ENCODE results near the gene FCRL2. TPM values are rescaled to one million over a fixed set of nuclear protein-coding genes. Genes with fewer than 3 reads are reported as not detected.

FCRL2 gene, protein sequence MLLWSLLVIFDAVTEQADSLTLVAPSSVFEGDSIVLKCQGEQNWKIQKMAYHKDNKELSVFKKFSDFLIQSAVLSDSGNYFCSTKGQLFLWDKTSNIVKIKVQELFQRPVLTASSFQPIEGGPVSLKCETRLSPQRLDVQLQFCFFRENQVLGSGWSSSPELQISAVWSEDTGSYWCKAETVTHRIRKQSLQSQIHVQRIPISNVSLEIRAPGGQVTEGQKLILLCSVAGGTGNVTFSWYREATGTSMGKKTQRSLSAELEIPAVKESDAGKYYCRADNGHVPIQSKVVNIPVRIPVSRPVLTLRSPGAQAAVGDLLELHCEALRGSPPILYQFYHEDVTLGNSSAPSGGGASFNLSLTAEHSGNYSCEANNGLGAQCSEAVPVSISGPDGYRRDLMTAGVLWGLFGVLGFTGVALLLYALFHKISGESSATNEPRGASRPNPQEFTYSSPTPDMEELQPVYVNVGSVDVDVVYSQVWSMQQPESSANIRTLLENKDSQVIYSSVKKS
- total RNA-seq (0.33 TPM), polyA plus RNA-seq (6.4 TPM)
- long read RNA-seq, donor 1: 0 reads
- long read RNA-seq, donor 2: 0 reads
- long read RNA-seq, donor 3: 0 reads
- long read RNA-seq, donor 4: 0 reads
- long read RNA-seq, donor 5: 0 reads
- long read RNA-seq, donor 6: 0 reads
- long read RNA-seq, donor 7: 0 reads
- long read RNA-seq, donor 8: 0 reads
- long read RNA-seq, donor 9: 0 reads
- long read RNA-seq, donor 10: 0 reads

DNA sequence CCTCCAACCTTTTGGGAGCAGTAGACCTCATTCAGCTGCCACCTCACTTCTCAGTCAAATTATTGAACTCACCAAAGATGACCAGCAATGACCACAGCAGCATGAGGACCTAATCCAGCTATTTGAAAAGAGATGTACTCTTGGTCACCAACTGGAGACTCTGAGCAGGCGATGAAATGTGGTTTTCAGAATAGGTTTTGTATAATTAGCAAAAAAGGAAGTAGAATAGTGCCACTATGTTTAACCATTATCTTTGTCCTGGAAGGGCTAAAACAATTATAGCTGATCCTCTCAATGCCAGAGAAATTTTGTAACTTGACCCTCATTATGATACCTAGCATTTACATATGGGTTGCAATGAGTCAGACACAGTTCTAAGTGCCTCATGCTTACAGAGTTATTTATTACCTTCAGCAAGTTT is at the start of gene FCRL2:
FCRL2 (minus strand) TSS at position 162 of the 421 bp plus-strand sequence; CDS start at position 103, 59 bp downstream.
- WGBS: 76% methylated on average over 1 of the region's 1 CpG
- H3K27ac ChIP-seq (ENCODE audit: low read depth in 1 of 2, low read length in 1 of 2): no peak within 1 kb of the TSS
- no peaks in the 10 kb centered on the region for H3K36me3 ChIP-seq (ENCODE audit: control insufficient read depth in 2 of 2, insufficient read depth in 2 of 2, low read length in 1 of 2)
- no peaks in the 10 kb centered on the region for H3K27me3 ChIP-seq (ENCODE audit: control insufficient read depth in 2 of 2, insufficient read depth in 1 of 2, low read length in 1 of 2)
- no peaks in the 10 kb centered on the region for H3K9me3 ChIP-seq (ENCODE audit: control insufficient read depth in 2 of 2, insufficient read depth in 1 of 2, low read length in 1 of 2)
- peaks cover 0 to 3% of the 10 kb centered on the region in 2 donors for H3K4me1 ChIP-seq (ENCODE audit: control insufficient read depth in 2 of 2, insufficient read depth in 2 of 2, low read length in 2 of 2)
- no peak for DNase-seq (ENCODE audit: low read depth in 6 of 9, low spot score in 9 of 9)
- H3K4me3 ChIP-seq (ENCODE audit: low read length in 2 of 2): no peak within 1 kb of the TSS

- Histone ChIP-seq H3K9me3 (ENCODE audit: control insufficient read depth in 2 of 2, insufficient read depth in 1 of 2, low read length in 1 of 2) (no peaks in the 10 kb centered on the region), H3K36me3 (ENCODE audit: control insufficient read depth in 2 of 2, insufficient read depth in 2 of 2, low read length in 1 of 2) (no peaks in the 10 kb centered on the region), H3K27me3 (ENCODE audit: control insufficient read depth in 2 of 2, insufficient read depth in 1 of 2, low read length in 1 of 2) (no peaks in the 10 kb centered on the region), H3K4me1 (ENCODE audit: control insufficient read depth in 2 of 2, insufficient read depth in 2 of 2, low read length in 2 of 2) (no peaks in the 10 kb centered on the region), H3K4me3 (ENCODE audit: low read length in 2 of 2) (no peak overlapping the region), H3K27ac (ENCODE audit: low read depth in 1 of 2, low read length in 1 of 2) (no peak overlapping the region)
- DNase-seq (ENCODE audit: low read depth in 6 of 9, low spot score in 9 of 9): no peak
- WGBS: 93% methylated on average over 2 of the region's 2 CpGs
Measured at GRCh38 chr1:157820299-157820698, 43.4 kb upstream of the FCRL2 start.

DNA sequence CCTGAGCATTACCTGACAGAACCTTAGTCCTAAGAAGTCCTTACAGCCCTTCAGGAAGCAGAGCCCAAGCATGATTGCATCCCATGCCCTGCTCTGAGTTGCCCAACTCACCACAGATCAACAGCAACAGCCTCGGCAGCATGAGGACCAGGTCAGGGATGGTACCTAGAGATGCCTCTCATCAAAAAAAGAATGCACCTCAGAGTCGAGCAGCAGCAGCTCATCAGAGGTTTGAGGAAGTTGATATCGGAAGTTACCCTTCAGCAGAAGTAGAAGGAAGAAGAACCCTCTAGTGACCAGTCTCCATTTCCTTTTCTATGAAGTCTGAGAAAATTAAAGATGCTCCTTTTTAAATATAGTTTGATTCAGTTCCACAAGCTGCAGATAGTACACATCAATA is 43.0 kb upstream of the FCRL2 start, which contains the start of gene FCRL1:
FCRL1 (minus strand) TSS at position 225 of the 400 bp plus-strand sequence; CDS start at position 142, 83 bp downstream.
- Histone ChIP-seq H3K27ac (ENCODE audit: low read depth in 1 of 2, low read length in 1 of 2) (no peak within 1 kb of the TSS), H3K9me3 (ENCODE audit: control insufficient read depth in 2 of 2, insufficient read depth in 1 of 2, low read length in 1 of 2) (no peaks in the 10 kb centered on the region), H3K27me3 (ENCODE audit: control insufficient read depth in 2 of 2, insufficient read depth in 1 of 2, low read length in 1 of 2) (no peaks in the 10 kb centered on the region), H3K36me3 (ENCODE audit: control insufficient read depth in 2 of 2, insufficient read depth in 2 of 2, low read length in 1 of 2) (no peaks in the 10 kb centered on the region), H3K4me1 (ENCODE audit: control insufficient read depth in 2 of 2, insufficient read depth in 2 of 2, low read length in 2 of 2) (no peaks in the 10 kb centered on the region), H3K4me3 (ENCODE audit: low read length in 2 of 2) (no peak within 1 kb of the TSS)
- DNase-seq (ENCODE audit: low read depth in 6 of 9, low spot score in 9 of 9): no peak
- 27% methylated on average over 3 of the region's 3 CpGs for WGBS

DNA sequence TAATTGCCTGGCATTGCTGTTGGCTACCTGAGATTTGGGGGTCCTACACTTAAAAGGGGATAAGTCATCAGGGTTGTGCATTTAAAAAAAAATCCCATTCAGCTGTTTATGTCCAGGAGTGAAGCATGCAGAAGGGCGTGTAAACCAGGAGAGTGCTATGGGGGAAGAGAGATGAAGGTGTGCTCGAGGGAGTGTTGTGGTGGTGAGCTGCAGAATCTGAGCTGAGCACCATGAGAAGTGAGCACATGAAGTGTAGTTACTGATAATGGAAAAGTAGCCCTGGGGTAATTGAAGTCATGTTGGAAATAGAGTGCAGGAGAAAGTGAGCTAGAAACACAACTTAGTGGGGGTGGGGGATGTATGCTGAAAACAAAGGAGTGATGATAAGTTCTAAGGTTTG is 42.3 kb upstream of the FCRL2 start:
- Histone ChIP-seq H3K4me3 (ENCODE audit: low read length in 2 of 2) (no peak overlapping the region), H3K27me3 (ENCODE audit: control insufficient read depth in 2 of 2, insufficient read depth in 1 of 2, low read length in 1 of 2) (no peaks in the 10 kb centered on the region), H3K4me1 (ENCODE audit: control insufficient read depth in 2 of 2, insufficient read depth in 2 of 2, low read length in 2 of 2) (no peaks in the 10 kb centered on the region), H3K36me3 (ENCODE audit: control insufficient read depth in 2 of 2, insufficient read depth in 2 of 2, low read length in 1 of 2) (no peaks in the 10 kb centered on the region), H3K27ac (ENCODE audit: low read depth in 1 of 2, low read length in 1 of 2) (no peak overlapping the region), H3K9me3 (ENCODE audit: control insufficient read depth in 2 of 2, insufficient read depth in 1 of 2, low read length in 1 of 2) (no peaks in the 10 kb centered on the region)
- WGBS: 95% methylated on average over 2 of the region's 2 CpGs
- no peak for DNase-seq (ENCODE audit: low read depth in 6 of 9, low spot score in 9 of 9)

- H3K9me3 ChIP-seq (ENCODE audit: control insufficient read depth in 2 of 2, insufficient read depth in 1 of 2, low read length in 1 of 2): peaks cover 1 to 7% of the 10 kb centered on the region in 2 donors
- H3K4me3 ChIP-seq (ENCODE audit: low read length in 2 of 2): no peak overlapping the region
- no peak overlapping the region for H3K27ac ChIP-seq (ENCODE audit: low read depth in 1 of 2, low read length in 1 of 2)
- H3K27me3 ChIP-seq (ENCODE audit: control insufficient read depth in 2 of 2, insufficient read depth in 1 of 2, low read length in 1 of 2): no peaks in the 10 kb centered on the region
- 99% methylated on average over 1 of the region's 1 CpG for WGBS
- DNase-seq (ENCODE audit: low read depth in 6 of 9, low spot score in 9 of 9): no peak
- H3K4me1 ChIP-seq (ENCODE audit: control insufficient read depth in 2 of 2, insufficient read depth in 2 of 2, low read length in 2 of 2): no peaks in the 10 kb centered on the region
- H3K36me3 ChIP-seq (ENCODE audit: control insufficient read depth in 2 of 2, insufficient read depth in 2 of 2, low read length in 1 of 2): no peaks in the 10 kb centered on the region
Measured at GRCh38 chr1:157813269-157813668, 36.3 kb upstream of the FCRL2 start.

DNA sequence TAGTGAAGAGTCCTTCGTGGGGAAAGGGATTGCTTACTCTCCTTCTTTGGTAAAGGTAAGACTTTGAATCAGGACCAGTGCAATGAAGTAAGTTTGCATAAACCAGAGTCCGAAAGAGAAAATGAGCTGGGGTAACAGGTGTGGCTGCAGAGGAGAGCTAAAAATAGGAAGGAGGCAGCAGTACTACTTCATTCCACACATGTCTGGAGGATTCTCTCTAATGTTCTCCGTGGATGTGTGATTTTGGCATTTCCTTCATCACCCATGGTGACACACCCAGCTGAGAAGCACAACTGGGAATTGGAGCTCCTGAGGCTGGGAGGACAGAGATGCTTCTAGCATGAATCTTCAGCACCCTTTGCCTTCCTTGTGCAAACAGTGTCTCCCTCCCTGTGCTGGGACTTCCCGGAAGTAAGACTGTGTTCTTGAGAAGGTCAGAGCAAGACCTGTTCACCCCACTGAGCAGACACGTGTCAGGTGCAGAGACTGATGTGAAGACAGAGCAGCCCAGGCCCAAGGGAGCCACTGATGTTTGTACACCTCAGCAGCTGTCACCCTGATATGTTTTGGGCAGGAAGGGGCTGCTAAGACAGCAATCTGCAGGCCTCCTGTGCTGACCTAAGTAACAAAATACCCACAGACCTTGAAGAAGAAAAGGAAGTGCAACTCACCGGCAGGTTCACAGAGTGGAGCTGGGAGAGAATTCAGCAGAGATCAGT is 29.7 kb upstream of the FCRL2 start:
- DNase-seq (ENCODE audit: low read depth in 6 of 9, low spot score in 9 of 9): no peak
- WGBS: 74% methylated on average over 6 of the region's 6 CpGs
- H3K9me3 ChIP-seq (ENCODE audit: control insufficient read depth in 2 of 2, insufficient read depth in 1 of 2, low read length in 1 of 2): no peaks in the 10 kb centered on the region
- no peaks in the 10 kb centered on the region for H3K27me3 ChIP-seq (ENCODE audit: control insufficient read depth in 2 of 2, insufficient read depth in 1 of 2, low read length in 1 of 2)
- H3K36me3 ChIP-seq (ENCODE audit: control insufficient read depth in 2 of 2, insufficient read depth in 2 of 2, low read length in 1 of 2): no peaks in the 10 kb centered on the region
- H3K4me1 ChIP-seq (ENCODE audit: control insufficient read depth in 2 of 2, insufficient read depth in 2 of 2, low read length in 2 of 2): no peaks in the 10 kb centered on the region
- no peak overlapping the region for H3K27ac ChIP-seq (ENCODE audit: low read depth in 1 of 2, low read length in 1 of 2)
- H3K4me3 ChIP-seq (ENCODE audit: low read length in 2 of 2): no peak overlapping the region

GRCh38 chr1:157803851-157804250 is 26.9 kb upstream of the FCRL2 start:
- Histone ChIP-seq H3K36me3 (ENCODE audit: control insufficient read depth in 2 of 2, insufficient read depth in 2 of 2, low read length in 1 of 2) (no peaks in the 10 kb centered on the region), H3K4me3 (ENCODE audit: low read length in 2 of 2) (no peak overlapping the region), H3K27ac (ENCODE audit: low read depth in 1 of 2, low read length in 1 of 2) (no peak overlapping the region), H3K4me1 (ENCODE audit: control insufficient read depth in 2 of 2, insufficient read depth in 2 of 2, low read length in 2 of 2) (no peaks in the 10 kb centered on the region), H3K9me3 (ENCODE audit: control insufficient read depth in 2 of 2, insufficient read depth in 1 of 2, low read length in 1 of 2) (no peaks in the 10 kb centered on the region), H3K27me3 (ENCODE audit: control insufficient read depth in 2 of 2, insufficient read depth in 1 of 2, low read length in 1 of 2) (no peaks in the 10 kb centered on the region)
- WGBS: 95% methylated on average over 7 of the region's 7 CpGs
- no peak for DNase-seq (ENCODE audit: low read depth in 6 of 9, low spot score in 9 of 9)

- H3K4me3 ChIP-seq (ENCODE audit: low read length in 2 of 2): no peak overlapping the region
- H3K9me3 ChIP-seq (ENCODE audit: control insufficient read depth in 2 of 2, insufficient read depth in 1 of 2, low read length in 1 of 2): no peaks in the 10 kb centered on the region
- WGBS: 90% methylated on average over 1 of the region's 1 CpG
- H3K27me3 ChIP-seq (ENCODE audit: control insufficient read depth in 2 of 2, insufficient read depth in 1 of 2, low read length in 1 of 2): no peaks in the 10 kb centered on the region
- no peak for DNase-seq (ENCODE audit: low read depth in 6 of 9, low spot score in 9 of 9)
- H3K27ac ChIP-seq (ENCODE audit: low read depth in 1 of 2, low read length in 1 of 2): no peak overlapping the region
- no peaks in the 10 kb centered on the region for H3K36me3 ChIP-seq (ENCODE audit: control insufficient read depth in 2 of 2, insufficient read depth in 2 of 2, low read length in 1 of 2)
- H3K4me1 ChIP-seq (ENCODE audit: control insufficient read depth in 2 of 2, insufficient read depth in 2 of 2, low read length in 2 of 2): no peaks in the 10 kb centered on the region
Measured at GRCh38 chr1:157799996-157800395, 23.1 kb upstream of the FCRL2 start.

- Histone ChIP-seq H3K9me3 (ENCODE audit: control insufficient read depth in 2 of 2, insufficient read depth in 1 of 2, low read length in 1 of 2) (no peaks in the 10 kb centered on the region), H3K27ac (ENCODE audit: low read depth in 1 of 2, low read length in 1 of 2) (no peak overlapping the region), H3K4me1 (ENCODE audit: control insufficient read depth in 2 of 2, insufficient read depth in 2 of 2, low read length in 2 of 2) (no peaks in the 10 kb centered on the region), H3K4me3 (ENCODE audit: low read length in 2 of 2) (no peak overlapping the region), H3K27me3 (ENCODE audit: control insufficient read depth in 2 of 2, insufficient read depth in 1 of 2, low read length in 1 of 2) (no peaks in the 10 kb centered on the region), H3K36me3 (ENCODE audit: control insufficient read depth in 2 of 2, insufficient read depth in 2 of 2, low read length in 1 of 2) (no peaks in the 10 kb centered on the region)
- no peak for DNase-seq (ENCODE audit: low read depth in 6 of 9, low spot score in 9 of 9)
- 97% methylated on average over 5 of the region's 5 CpGs for WGBS
Measured at GRCh38 chr1:157798211-157798610, 21.3 kb upstream of the FCRL2 start.
